GM12875 (cell line): ENCODE measurements around the gene EPB41L4A.
A peak's percentile ranks its signal among the peaks of the same experiment; 100 is the strongest.

Experiments
- H3K4me3 ChIP-seq: one replicate; pipeline ENCODE4 v1.5.1; 2011; ENCODE audit warnings: low read depth, low read length, control low read depth
- TF ChIP-seq, protein P1 (sequence below): IDR thresholded peaks from 2 replicates; pipeline ENCODE4 v1.5.1; 2011; ENCODE audit warnings: low read depth, mild to moderate bottlenecking, control low read depth, inconsistent platforms, low read length, moderate library complexity, borderline replicate concordance; ENCODE audit not compliant: insufficient read depth

EPB41L4A gene

DNA sequence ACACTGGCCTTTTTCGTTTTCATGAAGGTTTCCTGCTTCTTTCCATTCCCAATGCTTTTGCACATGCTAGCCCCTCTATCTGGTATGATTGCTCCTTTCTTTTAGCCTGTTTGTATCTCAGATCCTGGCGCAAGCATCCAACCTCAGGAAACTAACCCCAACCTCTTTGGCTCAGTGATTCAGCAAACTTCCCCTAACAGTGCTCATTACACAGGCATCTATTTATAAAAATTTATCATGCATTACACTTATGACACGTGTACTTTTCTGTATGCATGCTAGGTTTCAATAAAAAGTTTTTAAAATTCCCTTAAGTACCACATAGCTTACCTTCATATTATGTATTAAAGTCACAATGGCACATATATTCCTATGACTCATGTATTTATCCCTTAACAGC, 218.9 kb downstream of the EPB41L4A start:
- H3K4me3 ChIP-seq, result no peak overlapping the region
- TF ChIP-seq, protein P1, sequence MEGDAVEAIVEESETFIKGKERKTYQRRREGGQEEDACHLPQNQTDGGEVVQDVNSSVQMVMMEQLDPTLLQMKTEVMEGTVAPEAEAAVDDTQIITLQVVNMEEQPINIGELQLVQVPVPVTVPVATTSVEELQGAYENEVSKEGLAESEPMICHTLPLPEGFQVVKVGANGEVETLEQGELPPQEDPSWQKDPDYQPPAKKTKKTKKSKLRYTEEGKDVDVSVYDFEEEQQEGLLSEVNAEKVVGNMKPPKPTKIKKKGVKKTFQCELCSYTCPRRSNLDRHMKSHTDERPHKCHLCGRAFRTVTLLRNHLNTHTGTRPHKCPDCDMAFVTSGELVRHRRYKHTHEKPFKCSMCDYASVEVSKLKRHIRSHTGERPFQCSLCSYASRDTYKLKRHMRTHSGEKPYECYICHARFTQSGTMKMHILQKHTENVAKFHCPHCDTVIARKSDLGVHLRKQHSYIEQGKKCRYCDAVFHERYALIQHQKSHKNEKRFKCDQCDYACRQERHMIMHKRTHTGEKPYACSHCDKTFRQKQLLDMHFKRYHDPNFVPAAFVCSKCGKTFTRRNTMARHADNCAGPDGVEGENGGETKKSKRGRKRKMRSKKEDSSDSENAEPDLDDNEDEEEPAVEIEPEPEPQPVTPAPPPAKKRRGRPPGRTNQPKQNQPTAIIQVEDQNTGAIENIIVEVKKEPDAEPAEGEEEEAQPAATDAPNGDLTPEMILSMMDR, result no peak

- H3K4me3 ChIP-seq, result no peak overlapping the region
- TF ChIP-seq, protein P1, result no peak
Observed at GRCh38 chr5:112196584-112196983, 222.5 kb downstream of the EPB41L4A start.

- TF ChIP-seq, protein P1, result no peak
- H3K4me3 ChIP-seq, result no peak overlapping the region
Observed at GRCh38 chr5:112195924-112196323, 223.2 kb downstream of the EPB41L4A start.

GRCh38 chr5:112192866-112193265, 226.2 kb downstream of the EPB41L4A start:
- TF ChIP-seq, protein P1, result no peak
- H3K4me3 ChIP-seq, result no peak overlapping the region

DNA sequence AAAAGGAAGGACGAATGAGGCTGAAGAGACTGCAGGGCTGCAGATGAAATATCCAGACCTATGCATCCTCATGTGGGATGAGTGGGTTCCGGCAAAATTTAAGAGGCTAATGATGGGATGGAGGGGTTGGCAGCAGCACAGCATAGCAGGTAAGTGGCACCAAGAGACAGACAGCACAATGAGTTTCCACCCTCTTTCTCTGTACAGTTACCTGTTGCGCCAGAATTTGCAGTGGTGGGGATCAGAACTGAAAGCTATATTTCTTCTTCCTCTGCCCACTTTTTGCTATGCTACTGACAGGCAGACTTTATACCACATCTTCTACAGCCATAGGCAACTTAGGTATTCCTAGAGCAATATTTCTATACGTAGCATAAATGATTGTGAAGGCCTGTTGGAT, 227.0 kb downstream of the EPB41L4A start:
- no peak overlapping the region for H3K4me3 ChIP-seq
- TF ChIP-seq, protein P1, result no peak

DNA sequence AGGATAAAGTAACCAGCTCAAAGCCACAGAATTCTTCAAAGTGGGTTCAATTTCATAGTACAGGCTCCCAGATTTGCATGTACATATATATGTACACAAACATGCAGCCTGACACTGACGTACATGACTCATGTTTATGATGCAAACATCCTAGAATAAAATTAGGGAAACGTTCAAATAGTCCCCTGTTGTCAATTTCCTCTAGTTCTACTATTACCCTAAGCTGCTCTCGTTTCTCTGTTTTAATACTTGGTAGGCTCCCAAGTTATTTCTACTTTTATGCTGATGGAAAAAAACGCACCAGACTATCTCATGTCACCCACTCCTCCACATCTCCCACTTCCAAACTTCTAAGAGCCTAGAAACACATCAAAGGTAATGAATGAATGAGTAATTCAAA, 229.7 kb downstream of the EPB41L4A start:
- H3K4me3 ChIP-seq, result no peak overlapping the region
- TF ChIP-seq, protein P1, result no peak

GRCh38 chr5:112186401-112186990, 232.6 kb downstream of the EPB41L4A start:
- no peak overlapping the region for H3K4me3 ChIP-seq
- TF ChIP-seq, protein P1, result peak; percentile 48; the same call in 1 of the 2 replicates
